HEK293 (cell line): ENCODE data around the gene SEMA3A.
"Not testable (repeated sequence)": the region's sequence is repeated elsewhere in the genome, so short reads cannot be mapped to it uniquely, and the experiment has no call there.

ENCODE experiments used
- CTCF ChIP-seq: fragments of 450-650 bp; formaldehyde crosslinking; IDR thresholded peaks from 2 replicates; pipeline ENCODE4 v1.5.1; 2016; ENCODE audit warnings: missing biosample characterization, missing genetic modification characterization
- KLF17 ChIP-seq: fragments of 450-650 bp; formaldehyde crosslinking; IDR thresholded peaks from 2 replicates; pipeline ENCODE4 v1.5.1; 2016; ENCODE audit warnings: missing biosample characterization, missing genetic modification characterization
- MYNN ChIP-seq: fragments of 450-650 bp; formaldehyde crosslinking; IDR thresholded peaks from 2 replicates; pipeline ENCODE4 v1.5.1; 2016; ENCODE audit warnings: missing biosample characterization, missing genetic modification characterization, borderline replicate concordance
- ZBTB49 ChIP-seq: fragments of 450-650 bp; formaldehyde crosslinking; IDR thresholded peaks from 2 replicates; pipeline ENCODE4 v1.5.1; 2016; ENCODE audit warnings: missing biosample characterization, missing genetic modification characterization, low read depth
- ZNF175 ChIP-seq: fragments of 450-650 bp; formaldehyde crosslinking; IDR thresholded peaks from 2 replicates; pipeline ENCODE4 v1.5.1; 2016; ENCODE audit warnings: missing biosample characterization, missing genetic modification characterization
- ZNF214 ChIP-seq: fragments of 450-650 bp; formaldehyde crosslinking; IDR thresholded peaks from 2 replicates; pipeline ENCODE4 v1.5.1; 2017; ENCODE audit warnings: missing biosample characterization, mild to moderate bottlenecking, missing genetic modification characterization, borderline replicate concordance
- ZNF274 ChIP-seq, 2 experiments: fragments of 200-500 bp in 1 of 2; fragments of 450-650 bp in 1 of 2; sonication (Bioruptor generic) in 1 of 2; formaldehyde crosslinking in 1 of 2; IDR thresholded peaks; 2 replicates each; pipeline versions ENCODE4 v1.5.1 to v1.6.1; 2014 to 2016; ENCODE audit warnings: borderline replicate concordance in 1 of 2, inconsistent platforms in 1 of 2, low read length in 1 of 2, missing biosample characterization in 1 of 2, missing genetic modification characterization in 1 of 2
- ZNF449 ChIP-seq: fragments of 450-650 bp; formaldehyde crosslinking; IDR thresholded peaks from 2 replicates; pipeline ENCODE4 v1.5.1; 2017; ENCODE audit warnings: missing biosample characterization, mild to moderate bottlenecking, missing genetic modification characterization, moderate library complexity
- ZNF501 ChIP-seq: fragments of 450-650 bp; formaldehyde crosslinking; IDR thresholded peaks from 2 replicates; pipeline ENCODE4 v1.5.1; 2016; ENCODE audit warnings: missing biosample characterization, missing genetic modification characterization
- ZNF530 ChIP-seq: fragments of 450-650 bp; formaldehyde crosslinking; IDR thresholded peaks from 2 replicates; pipeline ENCODE4 v1.5.1; 2016; ENCODE audit warnings: low read depth, missing biosample characterization, missing genetic modification characterization
- ZNF558 ChIP-seq: fragments of 450-650 bp; formaldehyde crosslinking; IDR thresholded peaks from 2 replicates; pipeline ENCODE4 v1.5.1; 2016; ENCODE audit warnings: missing biosample characterization, missing genetic modification characterization
- ZNF580 ChIP-seq: fragments of 450-650 bp; formaldehyde crosslinking; IDR thresholded peaks from 2 replicates; pipeline ENCODE4 v1.5.1; 2016; ENCODE audit warnings: missing biosample characterization, missing genetic modification characterization
- ZNF837 ChIP-seq: fragments of 450-650 bp; formaldehyde crosslinking; IDR thresholded peaks from 2 replicates; pipeline ENCODE4 v1.5.1; 2016; ENCODE audit warnings: missing biosample characterization, missing genetic modification characterization

GRCh38 chr7:84150370-84150769 lies 44.2 kb downstream of the SEMA3A start:
- TF ChIP-seq ZNF214 (tag by site-specific recombination); ZNF837 (tag by site-specific recombination); ZNF558; ZNF501 (tag by site-specific recombination); ZBTB49; CTCF; ZNF530; MYNN (tag by site-specific recombination); ZNF175; KLF17; ZNF274 (IDR thresholded peaks at IDR 0.05; ENCODE audit: low read length); ZNF274 (tag by site-specific recombination; IDR thresholded peaks at IDR 0.05; ENCODE audit: borderline replicate concordance); ZNF580 (tag by site-specific recombination); ZNF449: not testable (repeated sequence)
